NCI-H510A treated with DMSO at 0.1 percent for 48 hours (cell line): ENCODE data around the gene CPM.

Experiments
- DNase-seq: peaks from one replicate; lab custom pipeline; 2025; lab: John Stamatoyannopoulos, UW

Gene CPM

GRCh38 chr12:68878283-68878682 is 54.7 kb downstream of the CPM start:
- no peak for DNase-seq

- no peak for DNase-seq
Observed at GRCh38 chr12:68877583-68877982, 55.4 kb downstream of the CPM start.

- DNase-seq, result no peak
Observed at GRCh38 chr12:68876461-68876860, 56.5 kb downstream of the CPM start.

GRCh38 chr12:68873316-68873715 is 59.7 kb downstream of the CPM start:
- DNase-seq, result no peak

- no peak for DNase-seq
Observed at GRCh38 chr12:68871921-68872320, 61.0 kb downstream of the CPM start.

- DNase-seq, result no peak
Observed at GRCh38 chr12:68871396-68871795, 61.6 kb downstream of the CPM start.

GRCh38 chr12:68870443-68870842 is 62.5 kb downstream of the CPM start:
- DNase-seq, result no peak

- no peak for DNase-seq
Observed at GRCh38 chr12:68870011-68870410, 63.0 kb downstream of the CPM start.

- no peak for DNase-seq
Observed at GRCh38 chr12:68868043-68868790, 64.8 kb downstream of the CPM start.

GRCh38 chr12:68867606-68868005 is 65.4 kb downstream of the CPM start:
- no peak for DNase-seq

- no peak for DNase-seq
Observed at GRCh38 chr12:68866950-68867349, 66.0 kb downstream of the CPM start.

GRCh38 chr12:68865399-68866164 is 67.4 kb downstream of the CPM start:
- no peak for DNase-seq

- DNase-seq, result no peak
Observed at GRCh38 chr12:68864604-68865003, 68.4 kb downstream of the CPM start.

GRCh38 chr12:68863886-68864454 is 69.0 kb downstream of the CPM start:
- peak; percentile 83 for DNase-seq

GRCh38 chr12:68863109-68863770 is 69.7 kb downstream of the CPM start:
- DNase-seq, result no peak

- no peak for DNase-seq
Observed at GRCh38 chr12:68861890-68862289, 71.1 kb downstream of the CPM start.

- no peak for DNase-seq
Observed at GRCh38 chr12:68856510-68856909, 76.5 kb downstream of the CPM start.

- DNase-seq, result no peak
Observed at GRCh38 chr12:68855771-68856170, 77.2 kb downstream of the CPM start.

GRCh38 chr12:68855111-68855510 is 77.9 kb downstream of the CPM start:
- DNase-seq, result no peak

GRCh38 chr12:68854554-68854953 is 78.4 kb downstream of the CPM start:
- no peak for DNase-seq

GRCh38 chr12:68854078-68854468 is 78.9 kb downstream of the CPM start:
- no peak for DNase-seq

GRCh38 chr12:68853396-68854077 is 79.4 kb downstream of the CPM start:
- no peak for DNase-seq
